GM11168 (cell line): ENCODE results near the gene SRPK3.
"Not testable (repeated sequence)": the region's sequence is repeated elsewhere in the genome, so short reads cannot be mapped to it uniquely, and the experiment has no call there.

Source experiments
- in situ Hi-C: fragments of 300-500 bp; cut with MboI; formaldehyde crosslinking; loops from one replicate; pipeline ENCODE4 v1.12.0; 2022; ENCODE audit warnings: low sequenced_read_pairs; ENCODE audit not compliant: unreplicated experiment

Gene SRPK3, protein sequence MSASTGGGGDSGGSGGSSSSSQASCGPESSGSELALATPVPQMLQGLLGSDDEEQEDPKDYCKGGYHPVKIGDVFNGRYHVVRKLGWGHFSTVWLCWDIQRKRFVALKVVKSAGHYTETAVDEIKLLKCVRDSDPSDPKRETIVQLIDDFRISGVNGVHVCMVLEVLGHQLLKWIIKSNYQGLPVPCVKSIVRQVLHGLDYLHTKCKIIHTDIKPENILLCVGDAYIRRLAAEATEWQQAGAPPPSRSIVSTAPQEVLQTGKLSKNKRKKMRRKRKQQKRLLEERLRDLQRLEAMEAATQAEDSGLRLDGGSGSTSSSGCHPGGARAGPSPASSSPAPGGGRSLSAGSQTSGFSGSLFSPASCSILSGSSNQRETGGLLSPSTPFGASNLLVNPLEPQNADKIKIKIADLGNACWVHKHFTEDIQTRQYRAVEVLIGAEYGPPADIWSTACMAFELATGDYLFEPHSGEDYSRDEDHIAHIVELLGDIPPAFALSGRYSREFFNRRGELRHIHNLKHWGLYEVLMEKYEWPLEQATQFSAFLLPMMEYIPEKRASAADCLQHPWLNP

DNA sequence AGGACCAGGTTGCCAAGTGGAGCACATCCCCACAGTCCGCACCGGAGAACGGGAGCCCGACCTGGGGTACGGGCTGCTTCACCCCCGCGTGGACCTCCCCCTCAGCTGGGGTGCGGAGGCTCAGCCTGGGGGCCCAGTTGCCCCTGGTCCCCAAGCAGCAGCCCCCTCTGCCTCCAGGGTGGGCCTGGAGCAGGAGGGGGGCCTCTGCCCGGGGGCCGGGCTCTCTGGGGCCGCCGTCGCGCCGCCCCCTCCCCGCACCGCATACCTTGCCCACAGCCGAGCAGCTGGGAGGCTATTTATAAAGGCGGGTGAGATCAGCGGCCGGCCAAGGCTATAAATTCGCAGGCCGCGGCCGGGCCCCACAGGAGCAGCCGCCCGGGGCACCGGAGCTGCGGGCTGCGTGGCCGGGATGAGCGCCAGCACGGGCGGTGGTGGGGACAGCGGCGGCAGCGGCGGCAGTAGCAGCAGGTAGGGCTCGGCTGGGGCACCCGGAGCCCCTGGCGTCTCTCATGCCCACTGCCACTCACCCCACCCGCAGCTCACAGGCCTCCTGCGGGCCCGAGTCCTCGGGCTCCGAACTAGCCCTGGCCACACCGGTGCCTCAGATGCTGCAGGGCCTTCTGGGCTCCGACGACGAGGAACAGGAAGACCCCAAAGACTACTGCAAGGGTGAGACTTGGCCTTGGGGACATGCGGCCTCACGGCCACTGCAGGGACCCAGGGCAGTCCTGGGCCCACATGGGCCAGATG is at the start of gene SRPK3:
TSS of gene SRPK3 (plus strand) at position 364 of the 750 bp plus-strand sequence. CDS start at position 410, 46 bp downstream.
- in situ Hi-C loops: no loop called here

DNA sequence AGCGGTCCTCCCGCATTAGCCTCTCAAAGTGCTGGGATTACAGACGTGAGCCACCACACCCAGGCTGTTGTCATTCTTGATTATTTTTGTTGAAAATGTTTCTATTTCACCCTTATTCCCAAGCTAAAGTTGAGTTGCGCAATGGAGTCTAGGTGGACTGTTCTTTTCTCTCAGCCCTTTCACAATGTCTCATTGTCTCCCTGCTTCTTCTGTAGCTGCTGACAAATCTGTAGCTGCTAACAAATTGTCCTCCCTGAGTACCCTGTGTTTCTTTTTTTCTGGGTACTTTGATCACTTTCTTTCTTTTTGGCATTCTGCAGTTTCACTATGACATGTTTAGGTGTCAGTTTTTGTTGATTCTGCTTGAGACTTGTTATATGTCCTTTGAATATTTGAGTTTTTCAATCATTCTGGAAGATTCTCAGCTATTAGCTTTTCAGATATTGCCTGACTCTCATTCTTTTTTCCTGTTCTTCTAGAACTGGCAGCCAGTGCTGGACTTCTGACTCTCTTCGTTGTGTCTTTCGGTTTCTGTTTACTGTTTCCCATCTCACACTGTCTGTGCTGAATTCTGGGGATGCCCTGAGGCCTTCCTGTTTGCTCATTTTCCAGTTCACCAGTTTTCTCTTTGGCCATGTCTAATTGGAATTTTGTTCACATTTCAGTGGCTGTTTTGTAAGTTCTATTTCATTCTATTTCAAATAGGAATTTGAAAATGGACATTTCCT is 49.6 kb upstream of the SRPK3 start:
- in situ Hi-C loops: no loop called here

DNA sequence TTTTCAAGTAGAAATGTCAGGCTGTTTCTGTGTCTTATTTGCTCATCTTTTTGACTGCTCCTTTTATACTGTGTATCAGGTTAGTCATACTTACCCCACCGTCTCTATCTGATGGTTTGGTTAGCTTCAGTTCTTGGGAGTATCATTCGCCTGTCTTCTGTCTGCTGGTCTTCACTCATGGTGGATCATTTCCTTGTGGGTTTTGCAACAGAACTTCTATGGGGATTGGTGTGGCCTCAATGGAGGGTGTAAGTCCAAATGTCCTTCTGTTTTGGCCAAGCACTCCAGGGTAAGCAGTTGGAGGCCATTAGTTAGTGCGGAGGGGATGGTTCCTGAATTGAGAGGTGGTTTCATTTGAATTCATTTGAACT is 49.0 kb upstream of the SRPK3 start:
- in situ Hi-C loops: no loop called here

DNA sequence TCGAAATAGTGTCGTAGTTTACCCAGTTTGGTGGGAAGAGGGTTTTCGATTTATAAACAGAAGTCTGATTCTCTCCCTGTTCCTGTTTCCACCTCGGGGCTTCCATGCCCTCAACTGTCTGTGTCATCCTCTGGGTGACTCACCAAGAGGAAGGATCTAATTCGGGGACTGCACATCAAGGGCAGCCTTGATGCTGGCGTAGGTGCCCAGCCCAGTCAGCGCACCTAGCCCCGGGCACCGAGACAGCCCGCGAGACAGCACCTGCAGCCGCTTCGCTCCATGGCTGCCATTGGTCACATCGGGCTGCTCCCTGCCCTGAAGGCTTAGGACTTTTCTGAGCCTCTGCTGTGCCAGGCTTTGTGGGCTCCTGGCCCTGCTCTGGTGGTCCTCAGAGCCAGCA is 48.4 kb upstream of the SRPK3 start:
- in situ Hi-C loops: no loop called here

DNA sequence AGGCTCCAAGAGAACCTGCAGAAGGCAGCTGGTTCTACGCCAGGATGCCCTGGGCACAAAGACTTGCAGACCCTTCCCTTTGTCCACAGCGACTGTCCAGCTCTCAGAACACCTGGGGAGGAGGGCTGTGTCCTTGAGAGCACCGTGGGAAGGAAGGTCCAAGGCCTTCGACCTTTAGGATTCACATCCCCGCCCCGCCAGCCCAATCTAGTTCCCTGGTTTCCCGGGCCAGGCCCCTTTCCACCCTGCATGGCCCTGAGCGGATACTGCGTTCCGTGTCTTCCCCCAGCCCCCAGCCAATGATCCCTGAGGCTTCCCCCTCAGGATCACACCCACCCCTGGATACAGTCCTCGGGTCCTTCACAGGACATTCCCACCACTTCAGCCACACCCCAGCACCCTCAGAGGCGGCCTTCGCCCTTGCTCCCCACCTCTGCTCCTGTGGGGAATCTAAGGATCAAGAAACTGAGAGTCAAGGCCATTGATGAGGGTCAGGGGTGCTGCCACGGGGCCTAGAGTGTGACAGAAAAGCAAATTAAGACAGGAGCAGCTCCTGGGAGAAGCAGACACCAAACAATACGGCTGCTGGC is 47.1 kb upstream of the SRPK3 start:
- in situ Hi-C loops: no loop called here

DNA sequence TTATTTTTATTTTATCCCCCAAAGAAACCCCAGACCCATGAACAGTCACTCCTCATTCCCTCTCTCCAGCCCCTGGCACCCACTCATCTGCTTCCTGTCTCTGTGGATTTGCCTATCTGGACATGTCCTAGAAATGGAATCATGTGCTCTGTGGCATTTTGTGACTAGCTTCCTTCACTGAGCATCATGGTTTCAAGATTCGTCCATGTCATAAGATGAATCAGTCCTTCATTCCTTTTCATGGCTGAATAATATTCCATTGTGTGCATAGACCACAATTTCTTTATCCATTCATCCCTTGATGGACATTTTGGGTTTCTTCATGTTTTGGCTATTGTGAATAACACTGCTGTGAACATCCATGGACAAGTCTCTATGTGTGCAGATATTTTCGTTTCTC is 46.0 kb upstream of the SRPK3 start:
- in situ Hi-C loops: no loop called here

DNA sequence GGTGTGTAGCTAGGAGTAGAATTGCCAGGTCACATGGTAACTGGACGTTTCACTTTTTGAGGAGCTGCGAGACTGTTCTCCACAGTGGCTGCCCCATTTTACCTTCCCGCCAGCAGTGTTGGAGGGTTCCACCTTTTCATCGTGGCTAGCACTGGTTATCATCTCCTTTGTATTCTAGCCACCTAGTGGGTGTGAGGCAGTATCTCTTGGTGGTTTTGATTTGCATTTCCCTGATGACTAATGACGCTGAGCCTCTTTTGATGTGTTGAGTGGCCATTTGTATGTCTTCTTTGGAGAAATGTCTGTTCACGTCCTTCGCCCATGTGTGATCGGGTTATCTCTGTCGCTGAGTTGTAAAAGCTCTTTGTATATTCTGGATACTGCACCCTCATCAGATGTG is 45.6 kb upstream of the SRPK3 start:
- in situ Hi-C loops: no loop called here

DNA sequence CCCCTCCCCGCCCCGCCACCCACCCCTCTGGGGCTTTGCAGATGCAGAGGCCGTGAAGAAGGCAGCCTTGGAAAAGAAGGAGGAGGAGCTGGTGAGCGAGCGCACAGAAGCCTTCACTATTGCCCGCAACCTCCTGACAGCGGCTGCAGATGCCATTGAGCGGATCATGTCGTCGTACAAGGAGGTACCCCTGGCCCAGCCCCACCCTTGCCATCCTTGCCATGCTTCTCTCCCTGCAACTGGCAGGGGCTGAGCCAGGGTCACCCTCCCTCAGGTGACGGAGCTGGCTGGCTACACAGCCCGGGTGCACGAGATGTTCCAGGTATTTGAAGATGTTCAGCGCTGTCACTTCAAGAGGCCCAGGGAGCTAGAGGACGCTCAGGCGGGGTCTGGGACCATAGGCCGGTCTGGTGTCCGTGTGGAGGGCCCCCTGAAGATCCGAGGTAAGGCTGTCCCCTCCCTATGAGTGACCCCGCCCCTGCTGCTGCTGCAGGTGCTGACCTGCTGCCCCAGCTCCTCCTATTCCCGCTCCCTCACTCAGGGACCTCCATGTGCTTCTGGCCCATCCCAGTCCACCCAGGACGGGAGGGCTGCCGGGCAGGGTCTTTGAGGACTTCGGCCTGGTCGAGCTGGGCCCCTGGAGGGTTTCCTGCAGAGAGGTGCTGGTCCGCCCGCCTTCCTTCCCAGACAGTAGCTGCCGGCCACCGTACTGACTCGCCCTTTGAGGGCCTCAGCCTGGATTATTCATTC is 44.6 kb upstream of the SRPK3 start:
- in situ Hi-C loops: no loop called here

DNA sequence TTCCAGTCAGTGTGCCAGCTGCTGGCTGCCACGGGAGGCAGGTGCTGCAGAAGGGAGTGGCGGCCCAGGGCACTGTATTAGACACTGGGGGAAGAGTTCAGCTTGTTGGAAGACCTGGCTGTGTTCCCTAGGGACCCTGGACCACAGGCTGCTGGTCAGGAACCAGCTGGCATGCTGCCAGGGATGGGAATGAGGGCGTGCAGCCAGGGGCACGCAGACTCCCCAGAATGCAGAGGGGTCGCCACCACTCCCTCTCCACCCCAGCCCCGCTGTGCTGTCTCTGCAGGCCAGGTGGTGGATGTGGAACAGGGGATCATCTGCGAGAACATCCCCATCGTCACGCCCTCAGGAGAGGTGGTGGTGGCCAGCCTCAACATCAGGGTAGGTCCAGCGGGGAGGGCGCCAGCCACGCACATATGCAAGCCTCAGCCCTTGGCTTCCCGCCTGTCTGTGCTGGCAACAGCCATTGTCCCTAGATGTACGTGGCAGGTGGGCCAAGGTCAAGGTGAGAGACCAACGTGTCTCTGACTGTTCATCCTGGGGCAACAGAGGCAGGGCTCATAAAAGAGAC is 43.9 kb upstream of the SRPK3 start:
- in situ Hi-C loops: no loop called here

DNA sequence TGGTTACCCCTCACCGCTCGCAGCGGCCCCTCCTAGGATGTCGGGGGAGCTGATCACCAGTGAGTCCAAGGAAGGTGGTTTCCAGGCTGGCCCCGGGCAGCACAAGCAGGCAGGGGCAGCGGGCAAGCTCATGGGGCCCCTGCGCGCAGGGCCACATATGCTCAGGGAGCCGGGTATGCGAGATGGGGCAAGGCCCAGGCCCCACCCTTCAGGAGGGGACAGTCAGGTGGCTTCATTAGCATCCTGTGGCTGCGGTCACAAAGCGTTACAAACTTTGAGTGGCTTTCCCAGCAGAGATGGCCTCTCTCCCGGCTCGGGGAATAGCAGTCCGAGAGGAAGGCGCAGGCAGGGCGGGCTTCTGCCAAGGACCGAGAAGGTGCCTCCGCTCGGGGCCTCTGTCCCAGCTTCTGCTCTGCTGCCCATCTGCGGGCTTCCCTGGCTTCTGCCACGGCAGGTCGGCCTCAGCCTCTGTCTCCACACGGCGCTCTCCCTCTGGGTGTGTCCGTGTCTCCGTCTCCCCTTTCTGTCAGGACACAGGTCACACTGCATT is 42.7 kb upstream of the SRPK3 start:
- in situ Hi-C loops: no loop called here

DNA sequence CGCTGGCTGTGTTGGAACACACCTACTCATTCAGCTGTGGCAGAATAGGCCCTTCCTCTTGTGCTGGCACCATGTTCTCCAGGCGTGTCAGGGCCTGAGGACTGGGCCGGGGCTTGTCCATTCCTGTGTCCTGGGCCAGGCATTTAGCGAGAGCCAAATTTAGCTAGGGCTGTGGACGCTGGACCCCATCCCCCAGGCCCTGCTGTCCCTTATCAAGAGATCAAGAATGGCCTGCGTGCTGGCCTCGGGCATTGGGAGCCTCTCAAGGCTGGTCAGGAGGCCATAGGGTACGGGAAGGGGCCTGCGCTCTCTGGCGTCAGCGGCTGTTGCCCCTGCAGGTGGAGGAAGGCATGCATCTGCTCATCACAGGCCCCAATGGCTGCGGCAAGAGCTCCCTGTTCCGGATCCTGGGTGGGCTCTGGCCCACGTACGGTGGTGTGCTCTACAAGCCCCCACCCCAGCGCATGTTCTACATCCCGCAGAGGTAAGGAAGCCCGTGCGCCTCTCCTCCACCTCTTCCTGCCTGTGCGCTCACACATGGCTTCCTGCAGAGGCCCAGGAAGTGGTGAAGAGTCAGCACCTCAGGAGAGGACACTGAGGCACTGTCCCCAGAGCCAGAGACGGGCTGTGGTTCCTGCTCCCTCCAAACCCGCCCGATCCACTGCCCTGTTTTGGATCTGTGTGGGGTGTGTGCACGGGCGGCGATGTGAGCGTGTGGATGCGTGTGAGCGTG is 40.9 kb upstream of the SRPK3 start:
- in situ Hi-C loops: no loop called here

DNA sequence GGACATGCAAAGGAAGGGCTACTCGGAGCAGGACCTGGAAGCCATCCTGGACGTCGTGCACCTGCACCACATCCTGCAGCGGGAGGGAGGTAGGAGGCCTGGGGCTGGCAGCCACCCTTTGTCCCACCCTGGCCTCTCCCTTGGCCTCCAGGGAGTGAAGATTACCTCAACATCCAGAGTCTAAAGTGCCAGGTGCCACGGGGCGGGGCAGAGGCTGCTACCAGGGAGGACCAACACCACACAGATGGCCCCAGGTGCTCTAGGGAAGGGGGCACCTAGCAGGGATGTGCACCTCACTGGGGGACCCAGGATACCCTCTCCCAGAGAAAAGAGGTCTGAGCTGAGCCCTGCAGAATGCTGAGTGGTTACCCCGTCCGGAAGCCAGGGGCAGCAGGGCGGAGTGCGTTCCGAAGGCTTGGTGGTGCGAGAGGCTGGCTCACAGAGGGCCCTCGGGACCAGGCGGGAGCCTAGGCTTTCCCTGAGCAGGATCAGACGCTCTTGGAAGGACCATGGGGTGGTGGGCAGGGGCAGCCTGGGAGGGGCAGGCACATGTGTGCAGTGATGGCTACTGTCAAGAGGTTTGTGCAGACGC is 40.1 kb upstream of the SRPK3 start:
- in situ Hi-C loops: no loop called here

DNA sequence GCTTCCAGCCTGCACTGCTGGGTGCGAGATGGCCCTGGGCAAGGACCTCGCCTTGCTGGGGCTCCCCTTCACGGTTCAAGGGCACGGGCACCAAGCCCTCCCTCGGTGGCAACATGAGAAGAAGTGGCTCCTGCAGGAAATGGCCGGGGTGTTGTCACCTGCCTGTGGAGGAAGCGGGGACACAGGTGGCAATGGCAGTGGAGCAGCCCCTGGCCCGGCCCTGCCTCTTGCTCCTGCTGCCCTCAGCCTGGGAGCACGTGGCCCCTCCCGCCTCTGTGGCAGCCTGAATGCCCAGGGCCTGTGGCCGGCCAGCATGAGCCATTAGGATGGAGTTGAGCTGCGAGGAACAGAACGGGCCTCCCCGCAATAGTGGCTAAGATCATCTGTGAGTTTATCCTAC is 39.4 kb upstream of the SRPK3 start:
- in situ Hi-C loops: no loop called here

DNA sequence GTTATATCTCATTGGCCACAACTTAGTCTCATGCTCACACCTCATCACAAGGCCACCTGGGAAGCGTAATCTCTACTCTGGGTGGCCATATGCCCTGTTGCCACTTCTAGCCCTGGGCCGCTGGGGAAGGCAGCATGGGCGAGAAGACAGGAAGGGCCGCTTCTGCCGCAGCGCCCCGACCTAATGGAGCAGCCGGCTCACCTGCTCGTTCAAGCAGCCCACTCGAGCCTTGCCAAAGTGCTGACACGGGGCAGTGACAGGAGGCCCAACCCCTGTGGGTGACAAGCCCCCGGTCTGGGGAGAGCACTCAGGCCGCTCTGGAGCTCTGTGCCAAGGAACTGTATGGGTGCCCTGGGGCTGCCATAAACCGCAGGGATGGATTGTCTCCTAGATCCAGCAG is 38.7 kb upstream of the SRPK3 start:
- in situ Hi-C loops: not testable (repeated sequence)

DNA sequence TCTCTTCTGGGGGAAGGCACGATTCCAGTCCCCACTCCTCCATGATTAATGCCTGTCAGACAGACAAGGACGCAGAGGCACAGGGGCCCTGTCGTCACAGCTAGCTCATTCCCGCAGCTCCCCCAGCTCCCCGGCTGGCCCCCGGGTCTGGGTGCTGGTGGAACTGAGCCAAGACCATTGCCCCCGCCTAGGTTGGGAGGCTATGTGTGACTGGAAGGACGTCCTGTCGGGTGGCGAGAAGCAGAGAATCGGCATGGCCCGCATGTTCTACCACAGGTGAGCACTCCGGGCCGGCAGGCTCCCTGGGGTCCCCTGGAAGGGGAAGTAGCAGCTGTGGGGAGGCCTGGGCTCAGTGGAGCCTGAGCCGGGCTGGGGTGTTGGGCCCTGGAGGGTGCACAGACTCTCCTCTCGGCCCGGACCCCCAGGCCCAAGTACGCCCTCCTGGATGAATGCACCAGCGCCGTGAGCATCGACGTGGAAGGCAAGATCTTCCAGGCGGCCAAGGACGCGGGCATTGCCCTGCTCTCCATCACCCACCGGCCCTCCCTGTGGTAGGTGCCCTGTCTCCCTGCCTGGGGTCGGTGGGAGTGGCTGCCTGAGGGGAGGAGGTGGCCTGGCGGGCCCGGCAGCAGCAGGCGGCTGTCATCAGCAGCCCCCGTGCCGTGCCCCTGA is 37.9 kb upstream of the SRPK3 start:
- in situ Hi-C loops: not testable (repeated sequence)

DNA sequence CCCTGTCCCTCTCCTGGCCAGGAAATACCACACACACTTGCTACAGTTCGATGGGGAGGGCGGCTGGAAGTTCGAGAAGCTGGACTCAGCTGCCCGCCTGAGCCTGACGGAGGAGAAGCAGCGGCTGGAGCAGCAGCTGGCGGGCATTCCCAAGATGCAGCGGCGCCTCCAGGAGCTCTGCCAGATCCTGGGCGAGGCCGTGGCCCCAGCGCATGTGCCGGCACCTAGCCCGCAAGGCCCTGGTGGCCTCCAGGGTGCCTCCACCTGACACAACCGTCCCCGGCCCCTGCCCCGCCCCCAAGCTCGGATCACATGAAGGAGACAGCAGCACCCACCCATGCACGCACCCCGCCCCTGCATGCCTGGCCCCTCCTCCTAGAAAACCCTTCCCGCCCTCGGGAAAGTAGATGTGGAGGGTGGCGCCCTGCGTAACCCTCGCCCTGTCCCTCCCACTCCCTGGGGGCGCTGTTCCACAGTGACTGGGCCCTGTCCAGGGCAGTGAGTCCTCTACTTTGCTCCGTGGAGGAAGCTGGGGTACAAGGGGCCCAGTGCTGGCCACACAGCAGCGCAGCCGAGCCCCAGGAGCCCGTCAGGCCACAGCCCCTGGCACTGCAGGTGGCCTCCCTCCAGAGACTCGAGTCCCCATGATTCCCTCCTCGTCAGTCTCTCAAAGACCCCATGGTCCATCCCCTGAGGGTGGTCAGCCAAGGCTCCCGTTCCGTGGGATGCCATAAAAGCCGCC is 37.2 kb upstream of the SRPK3 start:
- in situ Hi-C loops: not testable (repeated sequence)
